HG03442 (cell line): ENCODE results near the gene FUNDC1.

ENCODE experiments used
- ATAC-seq: cut with Tn5 transposase; IDR thresholded peaks from one replicate; pipeline ENCODE4 v1.9.1; 2021; ENCODE audit warnings: mild to moderate bottlenecking, moderate library complexity; ENCODE audit not compliant: unreplicated experiment

FUNDC1 gene

DNA sequence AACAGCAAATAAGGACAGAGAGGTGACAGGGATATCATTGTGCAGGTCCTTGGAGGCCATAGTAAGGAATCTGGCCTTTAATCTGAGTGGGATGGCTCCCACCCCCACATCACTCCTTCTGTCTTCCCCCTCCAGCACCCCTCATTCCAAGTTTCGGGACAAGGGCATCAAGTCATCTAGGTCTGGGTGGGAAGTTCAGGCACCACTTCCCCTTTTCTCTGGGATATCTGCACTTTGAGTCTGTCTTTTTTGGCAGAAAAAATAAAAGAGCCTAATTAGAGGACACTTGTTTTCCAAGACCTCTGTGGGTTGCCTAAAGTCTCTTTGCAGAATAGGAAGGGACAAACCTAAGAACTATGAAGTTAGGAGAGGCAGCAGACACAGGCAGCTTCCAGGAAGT lies 60.1 kb downstream of the FUNDC1 start:
- ATAC-seq, result no peak

DNA sequence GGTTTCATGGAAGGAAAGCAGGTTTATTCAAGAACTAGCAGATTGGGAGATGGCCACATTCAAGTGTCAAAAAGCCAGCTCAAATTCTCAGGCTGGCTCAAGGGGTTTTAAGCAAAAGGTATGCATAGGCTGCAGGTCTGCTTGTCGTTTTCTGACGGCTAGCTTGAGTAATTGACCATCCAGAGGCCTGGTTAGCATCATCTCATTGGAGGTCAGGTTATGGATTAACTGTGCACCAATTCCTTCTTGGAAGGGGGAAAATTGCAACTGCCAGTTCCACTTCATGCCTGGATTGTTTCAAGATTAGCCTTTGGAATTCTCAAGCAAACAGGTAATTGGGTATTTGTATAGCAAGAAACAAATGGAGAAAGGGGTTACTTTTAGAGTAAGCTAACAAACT lies 62.1 kb downstream of the FUNDC1 start:
- ATAC-seq, result no peak

DNA sequence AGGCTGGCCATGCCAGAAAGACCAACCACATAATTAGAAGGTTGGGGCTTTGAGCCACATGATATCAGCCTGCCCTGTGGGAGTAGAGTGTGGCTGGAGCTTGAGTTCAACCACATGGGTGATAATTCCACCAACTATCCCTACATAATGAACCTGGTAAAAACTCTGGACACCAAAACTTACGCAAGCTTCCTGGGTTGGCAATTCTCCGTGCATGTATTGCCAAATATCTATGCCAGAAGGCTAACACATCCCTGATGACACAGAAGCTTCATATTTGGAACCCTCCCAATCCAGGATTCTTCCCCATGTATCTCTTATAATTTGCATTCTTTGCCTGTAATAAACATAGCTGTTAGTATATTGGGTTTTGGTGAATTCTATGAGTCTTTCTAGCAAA lies 68.2 kb downstream of the FUNDC1 start:
- ATAC-seq, result no peak
